ENCODE data around the gene RPS5.

The RPS5 gene

GRCh38 chr19:58386576-58387337 lies at the start of gene RPS5:
Gene RPS5, plus strand, starts transcription at chr19:58387269. Its CDS starts 869 bp downstream, at chr19:58388138.
- peaks cover 23% of the 10 kb centered on the region for H3K4me1 ChIP-seq
- peaks cover 12% of the 10 kb centered on the region for H3K79me2 ChIP-seq
- H3K9me3 ChIP-seq (ENCODE audit: control insufficient read depth, low read length), result no peaks in the 10 kb centered on the region
- no peaks in the 10 kb centered on the region for H3K27me3 ChIP-seq (ENCODE audit: control insufficient read depth, insufficient read depth, low read length)
- no peaks in the 10 kb centered on the region for H3K36me3 ChIP-seq (ENCODE audit: control insufficient read depth, insufficient read depth, low read length)
- peak within 1 kb of the TSS; percentile 91 for H3K4me3 ChIP-seq (ENCODE audit: low read depth, low read length)
- peak within 1 kb of the TSS; percentile 98 for H3K27ac ChIP-seq
- H3K4me2 ChIP-seq (ENCODE audit: low read length), result peak within 1 kb of the TSS; percentile 99
- peak; percentile 8 for TF ChIP-seq CTCF (IDR thresholded peaks at IDR 0.05)
- peak within 1 kb of the TSS; percentile 95 for H2AFZ ChIP-seq
- H3K9ac ChIP-seq, result peak within 1 kb of the TSS; percentile 95

DNA sequence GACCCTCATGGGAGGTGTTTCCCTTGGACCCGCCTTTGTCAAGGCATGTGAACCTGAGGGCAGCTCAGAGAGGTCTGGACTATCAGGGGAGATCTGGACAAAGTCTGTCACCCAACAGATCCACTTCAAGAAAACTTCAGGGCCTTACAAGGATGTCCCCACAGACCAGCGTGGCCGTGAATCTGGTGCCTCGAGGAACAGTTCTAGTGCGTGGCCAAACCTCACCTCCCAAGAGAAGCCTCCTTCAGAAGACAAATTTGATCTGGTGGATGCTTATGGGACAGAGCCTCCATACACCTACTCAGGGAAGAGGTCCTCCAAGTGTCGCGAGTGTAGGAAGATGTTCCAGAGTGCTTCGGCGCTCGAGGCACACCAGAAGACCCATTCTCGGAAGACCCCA lies 48.7 kb upstream of the RPS5 start:
- Histone ChIP-seq H3K36me3 (ENCODE audit: control insufficient read depth, insufficient read depth, low read length) (no peaks in the 10 kb centered on the region), H3K4me2 (ENCODE audit: low read length) (no peak overlapping the region), H3K79me2 (peaks cover 9% of the 10 kb centered on the region), H3K9ac (no peak overlapping the region), H3K4me3 (ENCODE audit: low read depth, low read length) (no peak overlapping the region), H3K27ac (no peak overlapping the region), H3K4me1 (no peaks in the 10 kb centered on the region), H3K27me3 (ENCODE audit: control insufficient read depth, insufficient read depth, low read length) (no peaks in the 10 kb centered on the region), H2AFZ (no peak overlapping the region), H3K9me3 (ENCODE audit: control insufficient read depth, low read length) (no peaks in the 10 kb centered on the region)
- no peak for TF ChIP-seq CTCF (IDR thresholded peaks at IDR 0.05)

DNA sequence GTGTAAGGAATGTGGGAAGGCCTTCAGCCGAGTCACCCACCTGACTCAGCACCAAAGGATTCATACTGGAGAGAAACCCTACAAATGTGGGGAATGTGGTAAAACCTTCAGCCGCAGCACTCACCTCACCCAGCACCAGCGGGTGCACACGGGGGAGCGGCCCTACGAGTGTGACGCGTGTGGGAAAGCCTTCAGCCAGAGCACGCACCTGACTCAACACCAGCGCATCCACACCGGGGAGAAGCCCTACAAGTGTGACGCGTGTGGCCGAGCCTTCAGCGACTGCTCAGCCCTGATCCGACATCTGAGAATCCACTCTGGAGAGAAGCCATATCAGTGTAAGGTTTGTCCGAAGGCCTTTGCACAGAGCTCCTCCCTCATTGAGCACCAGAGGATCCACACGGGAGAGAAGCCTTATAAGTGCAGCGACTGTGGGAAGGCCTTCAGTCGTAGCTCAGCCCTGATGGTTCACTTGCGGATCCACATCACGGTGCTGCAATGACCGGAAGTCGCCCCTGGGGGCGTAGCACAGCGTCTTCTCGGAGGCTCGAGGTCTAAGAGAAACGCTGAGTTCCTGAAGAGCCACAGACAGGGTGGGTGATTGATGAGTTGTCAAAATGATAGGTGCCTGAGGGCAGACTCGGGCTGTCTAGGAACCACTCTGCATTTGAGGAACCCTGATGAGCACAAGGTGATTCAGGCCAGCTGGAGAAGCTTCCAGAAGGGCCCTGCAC lies 48.1 kb upstream of the RPS5 start:
- no peaks in the 10 kb centered on the region for H3K4me1 ChIP-seq
- H3K36me3 ChIP-seq (ENCODE audit: control insufficient read depth, insufficient read depth, low read length), result no peaks in the 10 kb centered on the region
- no peak overlapping the region for H3K27ac ChIP-seq
- H3K79me2 ChIP-seq, result peaks cover 9% of the 10 kb centered on the region
- H3K4me3 ChIP-seq (ENCODE audit: low read depth, low read length), result no peak overlapping the region
- no peak for TF ChIP-seq CTCF (IDR thresholded peaks at IDR 0.05)
- no peak overlapping the region for H3K4me2 ChIP-seq (ENCODE audit: low read length)
- H2AFZ ChIP-seq, result no peak overlapping the region
- H3K9me3 ChIP-seq (ENCODE audit: control insufficient read depth, low read length), result no peaks in the 10 kb centered on the region
- no peak overlapping the region for H3K9ac ChIP-seq
- H3K27me3 ChIP-seq (ENCODE audit: control insufficient read depth, insufficient read depth, low read length), result no peaks in the 10 kb centered on the region

DNA sequence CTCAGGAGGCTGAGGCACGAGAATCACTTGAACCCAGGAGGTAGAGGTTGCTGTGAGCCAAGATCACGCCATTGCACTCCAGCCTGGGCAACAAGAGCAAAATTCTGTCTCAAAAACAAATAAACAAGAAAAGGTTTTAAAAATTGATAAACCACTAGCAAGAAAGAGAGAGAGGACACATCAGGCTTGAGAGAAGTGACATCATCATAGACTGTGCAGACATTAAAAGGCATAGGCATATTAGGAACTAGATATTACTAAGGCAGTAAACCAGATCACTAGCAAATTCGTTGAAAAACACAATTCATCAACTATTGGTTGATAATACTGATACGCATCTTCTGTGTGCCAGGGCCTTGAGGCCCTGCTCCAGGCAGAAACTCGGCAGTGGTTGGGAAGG lies 41.5 kb upstream of the RPS5 start:
- no peaks in the 10 kb centered on the region for H3K27me3 ChIP-seq (ENCODE audit: control insufficient read depth, insufficient read depth, low read length)
- H3K4me2 ChIP-seq (ENCODE audit: low read length), result no peak overlapping the region
- no peak overlapping the region for H3K4me3 ChIP-seq (ENCODE audit: low read depth, low read length)
- peaks cover 27% of the 10 kb centered on the region for H3K79me2 ChIP-seq
- peaks cover 12% of the 10 kb centered on the region for H3K4me1 ChIP-seq
- H3K9ac ChIP-seq, result no peak overlapping the region
- no peaks in the 10 kb centered on the region for H3K9me3 ChIP-seq (ENCODE audit: control insufficient read depth, low read length)
- H2AFZ ChIP-seq, result no peak overlapping the region
- no peaks in the 10 kb centered on the region for H3K36me3 ChIP-seq (ENCODE audit: control insufficient read depth, insufficient read depth, low read length)
- no peak for TF ChIP-seq CTCF (IDR thresholded peaks at IDR 0.05)
- H3K27ac ChIP-seq, result peak overlapping the region; percentile 90

Measured in parathyroid adenoma (tissue), 2 donors.